Measurements from ENCODE around the gene SPEF2. TPM values are rescaled to one million over a fixed set of nuclear protein-coding genes. Genes with fewer than 3 reads are reported as not detected.

SPEF2 gene
- polyA plus RNA-seq, 1 donor (not counting 4 experiments of a cell fraction or from before 2014, with no cell fraction given), result 1.6 TPM

DNA sequence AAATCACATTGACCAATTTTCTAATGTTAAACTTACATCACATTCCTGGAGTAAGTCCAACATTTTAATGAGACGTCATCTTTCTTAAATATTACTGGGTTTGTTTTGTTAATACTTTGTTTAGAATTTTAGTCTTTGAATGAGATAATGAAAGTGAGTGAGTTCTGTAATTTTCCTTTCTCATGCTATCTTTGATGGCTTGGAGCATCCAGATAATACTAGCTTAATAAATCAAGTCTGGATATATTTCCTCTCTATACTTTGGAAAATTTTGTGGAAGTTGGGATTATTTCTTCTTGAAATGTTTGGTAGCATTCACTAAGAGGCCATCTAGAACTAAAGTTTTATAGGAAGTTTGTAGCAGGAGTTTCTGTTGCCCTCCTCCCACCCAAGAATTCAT lies 148.3 kb downstream of the SPEF2 start:
- TF ChIP-seq, protein P1, sequence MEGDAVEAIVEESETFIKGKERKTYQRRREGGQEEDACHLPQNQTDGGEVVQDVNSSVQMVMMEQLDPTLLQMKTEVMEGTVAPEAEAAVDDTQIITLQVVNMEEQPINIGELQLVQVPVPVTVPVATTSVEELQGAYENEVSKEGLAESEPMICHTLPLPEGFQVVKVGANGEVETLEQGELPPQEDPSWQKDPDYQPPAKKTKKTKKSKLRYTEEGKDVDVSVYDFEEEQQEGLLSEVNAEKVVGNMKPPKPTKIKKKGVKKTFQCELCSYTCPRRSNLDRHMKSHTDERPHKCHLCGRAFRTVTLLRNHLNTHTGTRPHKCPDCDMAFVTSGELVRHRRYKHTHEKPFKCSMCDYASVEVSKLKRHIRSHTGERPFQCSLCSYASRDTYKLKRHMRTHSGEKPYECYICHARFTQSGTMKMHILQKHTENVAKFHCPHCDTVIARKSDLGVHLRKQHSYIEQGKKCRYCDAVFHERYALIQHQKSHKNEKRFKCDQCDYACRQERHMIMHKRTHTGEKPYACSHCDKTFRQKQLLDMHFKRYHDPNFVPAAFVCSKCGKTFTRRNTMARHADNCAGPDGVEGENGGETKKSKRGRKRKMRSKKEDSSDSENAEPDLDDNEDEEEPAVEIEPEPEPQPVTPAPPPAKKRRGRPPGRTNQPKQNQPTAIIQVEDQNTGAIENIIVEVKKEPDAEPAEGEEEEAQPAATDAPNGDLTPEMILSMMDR (optimal IDR thresholded peaks at IDR 0.05 in 1 of 3, IDR thresholded peaks at IDR 0.05 in 1 of 3, conservative IDR thresholded peaks at IDR 0.05 in 1 of 3; ENCODE audit: extremely low read depth in 1 of 3, insufficient read depth in 2 of 3, low read length in 3 of 3), result no peak
- Histone ChIP-seq H3K4me3 (ENCODE audit: control insufficient read depth in 2 of 3, extremely low read depth in 1 of 3, insufficient read depth in 2 of 3, low read depth in 1 of 3, low read length in 3 of 3) (no peak overlapping the region), H3K9me3 (ENCODE audit: control insufficient read depth, low read depth, low read length) (no peaks in the 10 kb centered on the region), H3K79me2 (ENCODE audit: control insufficient read depth, insufficient read depth, low read length) (no peaks in the 10 kb centered on the region), H3K27me3 (ENCODE audit: control insufficient read depth, extremely low read depth, insufficient read depth, low read length) (no peaks in the 10 kb centered on the region), H3K36me3 (ENCODE audit: control insufficient read depth in 2 of 2, extremely low read depth in 1 of 2, insufficient read depth in 2 of 2, low read length in 2 of 2) (no peaks in the 10 kb centered on the region), H3K4me2 (ENCODE audit: control insufficient read depth, extremely low read depth, insufficient read depth, low read depth, low read length) (no peak overlapping the region), H3K4me1 (ENCODE audit: control insufficient read depth, extremely low read depth, insufficient read depth, low read length) (no peaks in the 10 kb centered on the region), H3K9me1 (ENCODE audit: control insufficient read depth, extremely low read depth, insufficient read depth, low read length) (no peaks in the 10 kb centered on the region), H3K9ac (ENCODE audit: control insufficient read depth, extremely low read depth, insufficient read depth, low read length) (no peak overlapping the region), H3K27ac (ENCODE audit: control insufficient read depth, insufficient read depth, low read length) (no peak overlapping the region), H4K20me1 (ENCODE audit: control insufficient read depth, extremely low read depth, insufficient read depth, low read length) (no peaks in the 10 kb centered on the region), H2AFZ (ENCODE audit: control insufficient read depth, low read length) (no peak overlapping the region)
- dilution Hi-C loops (cut with MboI; ENCODE audit: extremely low pct_ligation_motif_present, low sequenced_read_pairs), result no loop called here
- FAIRE-seq, result no peak
- no peak for DNase-seq (ENCODE audit: low read depth, low spot score)

DNA sequence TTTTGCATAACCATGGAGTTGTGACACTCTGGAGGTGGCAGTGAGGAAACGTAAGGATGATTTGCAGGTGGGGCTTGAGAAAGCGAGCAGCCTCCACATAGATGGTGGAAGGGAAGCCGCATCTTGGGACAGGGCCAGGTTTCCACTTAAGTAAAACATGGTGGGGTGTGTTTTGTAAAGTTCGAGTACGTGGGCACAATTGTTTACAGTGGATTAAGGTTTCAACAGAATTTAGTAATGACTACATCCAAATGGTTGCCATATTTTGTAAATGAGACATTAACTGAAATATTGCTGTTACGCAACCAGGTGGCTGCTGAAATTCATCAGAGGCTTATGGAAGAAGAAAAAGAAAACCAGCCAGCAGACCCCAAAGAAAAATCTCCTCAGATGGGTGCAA lies 153.6 kb downstream of the SPEF2 start:
- TF ChIP-seq, protein P1 (optimal IDR thresholded peaks at IDR 0.05 in 1 of 3, IDR thresholded peaks at IDR 0.05 in 1 of 3, conservative IDR thresholded peaks at IDR 0.05 in 1 of 3; ENCODE audit: extremely low read depth in 1 of 3, insufficient read depth in 2 of 3, low read length in 3 of 3), result no peak
- no peak for TF ChIP-seq EZH2 (IDR thresholded peaks at IDR 0.05; ENCODE audit: low read length)
- no peak overlapping the region for H2AFZ ChIP-seq (ENCODE audit: control insufficient read depth, low read length)

More for the DNA sequence above, 153.6 kb downstream of the SPEF2 start:
- no peaks in the 10 kb centered on the region for H3K9me1 ChIP-seq (ENCODE audit: control insufficient read depth, extremely low read depth, insufficient read depth, low read length)
- DNase-seq (ENCODE audit: low read depth, low spot score), result no peak
- H3K27me3 ChIP-seq (ENCODE audit: control insufficient read depth, extremely low read depth, insufficient read depth, low read length), result no peaks in the 10 kb centered on the region
- H3K27ac ChIP-seq (ENCODE audit: control insufficient read depth, insufficient read depth, low read length), result no peak overlapping the region
- no peaks in the 10 kb centered on the region for H3K4me1 ChIP-seq (ENCODE audit: control insufficient read depth, extremely low read depth, insufficient read depth, low read length)
- dilution Hi-C loops (cut with MboI; ENCODE audit: extremely low pct_ligation_motif_present, low sequenced_read_pairs), result no loop called here
- no peaks in the 10 kb centered on the region for H3K9me3 ChIP-seq (ENCODE audit: control insufficient read depth, low read depth, low read length)
- no peaks in the 10 kb centered on the region for H4K20me1 ChIP-seq (ENCODE audit: control insufficient read depth, extremely low read depth, insufficient read depth, low read length)
- no peaks in the 10 kb centered on the region for H3K79me2 ChIP-seq (ENCODE audit: control insufficient read depth, insufficient read depth, low read length)
- no peak overlapping the region for H3K9ac ChIP-seq (ENCODE audit: control insufficient read depth, extremely low read depth, insufficient read depth, low read length)
- H3K4me2 ChIP-seq (ENCODE audit: control insufficient read depth, extremely low read depth, insufficient read depth, low read depth, low read length), result no peak overlapping the region
- FAIRE-seq, result no peak
- no peak overlapping the region for H3K4me3 ChIP-seq (ENCODE audit: control insufficient read depth in 2 of 3, extremely low read depth in 1 of 3, insufficient read depth in 2 of 3, low read depth in 1 of 3, low read length in 3 of 3)
- no peaks in the 10 kb centered on the region for H3K36me3 ChIP-seq (ENCODE audit: control insufficient read depth in 2 of 2, extremely low read depth in 1 of 2, insufficient read depth in 2 of 2, low read length in 2 of 2)
